Liver (tissue), 3 donors: ENCODE results near the gene CCS.

ENCODE experiments used
- ATF3 ChIP-seq: IDR thresholded peaks from 2 replicates; pipeline ENCODE4 v1.6.1; 2016; ENCODE audit warnings: antibody characterized with exemption
- EGR1 ChIP-seq, 2 donors: IDR thresholded peaks; 2 replicates each; pipeline ENCODE4 v1.6.1; 2016 to 2018; ENCODE audit warnings: antibody characterized with exemption in 2 of 2, low read depth in 2 of 2
- FOXA1 ChIP-seq: IDR thresholded peaks from 2 replicates; pipeline ENCODE4 v1.6.1; 2016; ENCODE audit warnings: antibody characterized with exemption
- GABPA ChIP-seq, 2 donors: IDR thresholded peaks in 1 of 2; conservative IDR thresholded peaks in 1 of 2; 2 replicates each; pipeline ENCODE4 v1.6.1; 2016; ENCODE audit warnings: antibody characterized with exemption in 2 of 2, mild to moderate bottlenecking in 1 of 2, moderate library complexity in 1 of 2
- MAX ChIP-seq: IDR thresholded peaks from 2 replicates; pipeline ENCODE4 v1.6.1; 2016; ENCODE audit warnings: antibody characterized with exemption
- RAD21 ChIP-seq, 2 donors: IDR thresholded peaks; 2 replicates each; pipeline ENCODE4 v1.6.1; 2016; ENCODE audit warnings: antibody characterized with exemption in 2 of 2, mild to moderate bottlenecking in 2 of 2
- REST ChIP-seq: IDR thresholded peaks from 2 replicates; pipeline ENCODE4 v1.6.1; 2016; ENCODE audit warnings: antibody characterized with exemption, mild to moderate bottlenecking
- TAF1 ChIP-seq: conservative IDR thresholded peaks from 2 replicates; pipeline ENCODE4 v1.6.1; 2016; ENCODE audit warnings: antibody characterized with exemption, mild to moderate bottlenecking
- TF ChIP-seq, protein P1 (sequence below): fragments of 150-350 bp; IDR thresholded peaks from 2 replicates; pipeline ENCODE4 v1.5.1; 2017; ENCODE audit warnings: improper control_type of control experiment, low read depth, low read length; ENCODE audit not compliant: missing input control
- donor health status: healthy.
- donor health status: healthy.

DNA sequence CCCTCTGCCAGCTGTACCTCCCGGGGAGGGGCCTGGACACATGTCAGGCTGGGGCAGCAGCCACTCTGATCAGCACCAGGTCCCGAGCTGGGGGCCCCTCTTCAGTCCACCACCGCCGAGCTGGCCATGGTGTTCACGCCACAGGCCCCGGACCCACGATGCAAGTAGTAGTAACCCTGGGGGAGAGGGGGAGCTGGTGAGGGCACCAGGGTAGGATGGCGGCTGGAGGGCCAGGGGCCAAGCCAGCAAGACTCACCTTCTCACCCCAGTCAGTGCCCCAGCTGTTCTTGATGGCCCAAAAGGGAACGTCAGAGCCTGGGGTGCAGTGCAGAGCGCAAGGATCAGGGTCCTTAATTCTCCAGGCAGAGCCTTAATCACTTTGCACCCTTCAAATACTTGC lies 29.2 kb upstream of the CCS start:
- TF ChIP-seq RAD21 (IDR thresholded peaks at IDR 0.05) (no peak), GABPA (IDR thresholded peaks at IDR 0.05 in 1 of 2, conservative IDR thresholded peaks at IDR 0.05 in 1 of 2) (no peak), REST (no peak), TAF1 (no peak), EGR1 (IDR thresholded peaks at IDR 0.05; ENCODE audit: low read depth in 2 of 2) (no peak), MAX (no peak), ATF3 (no peak), FOXA1 (no peak)
- TF ChIP-seq, protein P1, sequence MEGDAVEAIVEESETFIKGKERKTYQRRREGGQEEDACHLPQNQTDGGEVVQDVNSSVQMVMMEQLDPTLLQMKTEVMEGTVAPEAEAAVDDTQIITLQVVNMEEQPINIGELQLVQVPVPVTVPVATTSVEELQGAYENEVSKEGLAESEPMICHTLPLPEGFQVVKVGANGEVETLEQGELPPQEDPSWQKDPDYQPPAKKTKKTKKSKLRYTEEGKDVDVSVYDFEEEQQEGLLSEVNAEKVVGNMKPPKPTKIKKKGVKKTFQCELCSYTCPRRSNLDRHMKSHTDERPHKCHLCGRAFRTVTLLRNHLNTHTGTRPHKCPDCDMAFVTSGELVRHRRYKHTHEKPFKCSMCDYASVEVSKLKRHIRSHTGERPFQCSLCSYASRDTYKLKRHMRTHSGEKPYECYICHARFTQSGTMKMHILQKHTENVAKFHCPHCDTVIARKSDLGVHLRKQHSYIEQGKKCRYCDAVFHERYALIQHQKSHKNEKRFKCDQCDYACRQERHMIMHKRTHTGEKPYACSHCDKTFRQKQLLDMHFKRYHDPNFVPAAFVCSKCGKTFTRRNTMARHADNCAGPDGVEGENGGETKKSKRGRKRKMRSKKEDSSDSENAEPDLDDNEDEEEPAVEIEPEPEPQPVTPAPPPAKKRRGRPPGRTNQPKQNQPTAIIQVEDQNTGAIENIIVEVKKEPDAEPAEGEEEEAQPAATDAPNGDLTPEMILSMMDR, result no peak
